Measurements from ENCODE around the gene PCSK4. TPM values are rescaled to one million over a fixed set of nuclear protein-coding genes. Genes with fewer than 3 reads are reported as not detected.

PCSK4 gene
- total and polyA plus RNA-seq, 2 of the 4 experiments (the other 2 are of a cell fraction) = 0.72 to 1.7 TPM

DNA sequence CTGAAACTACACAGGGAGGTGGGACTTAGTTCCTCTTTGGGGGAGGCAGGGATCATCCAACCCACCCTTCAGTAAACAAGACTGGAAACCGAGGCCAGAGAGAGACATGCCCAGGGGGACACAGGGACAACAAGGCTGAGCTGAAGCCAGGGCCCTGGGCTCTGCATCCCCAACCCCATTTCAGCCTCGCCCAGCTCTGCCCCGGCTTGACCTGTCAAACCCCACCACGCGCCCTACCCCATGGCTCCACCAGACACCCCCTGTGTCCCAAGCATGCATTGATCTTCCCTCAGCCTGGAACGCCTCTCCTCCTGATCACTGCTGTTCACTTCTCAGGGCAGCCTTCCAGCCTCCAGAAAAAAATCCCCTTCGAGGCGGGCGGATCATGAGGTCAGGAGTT, 42.2 kb downstream of the PCSK4 start:
- no peak overlapping the region for H4K8ac ChIP-seq (ENCODE audit: low read depth in 2 of 2, low read length in 2 of 2)
- no peak overlapping the region for H3K14ac ChIP-seq (replicated peaks; ENCODE audit: low read depth, low read length)
- TF ChIP-seq, protein P1, sequence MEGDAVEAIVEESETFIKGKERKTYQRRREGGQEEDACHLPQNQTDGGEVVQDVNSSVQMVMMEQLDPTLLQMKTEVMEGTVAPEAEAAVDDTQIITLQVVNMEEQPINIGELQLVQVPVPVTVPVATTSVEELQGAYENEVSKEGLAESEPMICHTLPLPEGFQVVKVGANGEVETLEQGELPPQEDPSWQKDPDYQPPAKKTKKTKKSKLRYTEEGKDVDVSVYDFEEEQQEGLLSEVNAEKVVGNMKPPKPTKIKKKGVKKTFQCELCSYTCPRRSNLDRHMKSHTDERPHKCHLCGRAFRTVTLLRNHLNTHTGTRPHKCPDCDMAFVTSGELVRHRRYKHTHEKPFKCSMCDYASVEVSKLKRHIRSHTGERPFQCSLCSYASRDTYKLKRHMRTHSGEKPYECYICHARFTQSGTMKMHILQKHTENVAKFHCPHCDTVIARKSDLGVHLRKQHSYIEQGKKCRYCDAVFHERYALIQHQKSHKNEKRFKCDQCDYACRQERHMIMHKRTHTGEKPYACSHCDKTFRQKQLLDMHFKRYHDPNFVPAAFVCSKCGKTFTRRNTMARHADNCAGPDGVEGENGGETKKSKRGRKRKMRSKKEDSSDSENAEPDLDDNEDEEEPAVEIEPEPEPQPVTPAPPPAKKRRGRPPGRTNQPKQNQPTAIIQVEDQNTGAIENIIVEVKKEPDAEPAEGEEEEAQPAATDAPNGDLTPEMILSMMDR (conservative IDR thresholded peaks at IDR 0.05; ENCODE audit: low read depth, low read length) = no peak
- no peak for TF ChIP-seq NFE2L2 (IDR thresholded peaks at IDR 0.05; ENCODE audit: low read depth, low read length)
- TF ChIP-seq BHLHE40 (IDR thresholded peaks at IDR 0.05; ENCODE audit: low read depth, low read length) = no peak
- no peak for TF ChIP-seq CEBPB (IDR thresholded peaks at IDR 0.05; ENCODE audit: low read depth, low read length)
- no peak for TF ChIP-seq CHD1 (IDR thresholded peaks at IDR 0.05; ENCODE audit: low read depth, low read length)
- TF ChIP-seq RCOR1 (IDR thresholded peaks at IDR 0.05; ENCODE audit: insufficient replicate concordance, low read length) = no peak
- TF ChIP-seq, protein P2, sequence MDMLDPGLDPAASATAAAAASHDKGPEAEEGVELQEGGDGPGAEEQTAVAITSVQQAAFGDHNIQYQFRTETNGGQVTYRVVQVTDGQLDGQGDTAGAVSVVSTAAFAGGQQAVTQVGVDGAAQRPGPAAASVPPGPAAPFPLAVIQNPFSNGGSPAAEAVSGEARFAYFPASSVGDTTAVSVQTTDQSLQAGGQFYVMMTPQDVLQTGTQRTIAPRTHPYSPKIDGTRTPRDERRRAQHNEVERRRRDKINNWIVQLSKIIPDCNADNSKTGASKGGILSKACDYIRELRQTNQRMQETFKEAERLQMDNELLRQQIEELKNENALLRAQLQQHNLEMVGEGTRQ (IDR thresholded peaks at IDR 0.05; ENCODE audit: low read depth, low read length) = no peak
- no peak for TF ChIP-seq POLR2A (IDR thresholded peaks at IDR 0.05; ENCODE audit: low read depth, low read length)
- TF ChIP-seq RAD21 (IDR thresholded peaks at IDR 0.05; ENCODE audit: low read length) = no peak
- no peak for TF ChIP-seq RFX5 (IDR thresholded peaks at IDR 0.05; ENCODE audit: low read depth, low read length)
- TF ChIP-seq MXI1 (IDR thresholded peaks at IDR 0.05; ENCODE audit: borderline replicate concordance, low read depth, low read length) = no peak
- TF ChIP-seq FOS (IDR thresholded peaks at IDR 0.05; ENCODE audit: low read depth, low read length) = no peak
- TF ChIP-seq, protein P3, sequence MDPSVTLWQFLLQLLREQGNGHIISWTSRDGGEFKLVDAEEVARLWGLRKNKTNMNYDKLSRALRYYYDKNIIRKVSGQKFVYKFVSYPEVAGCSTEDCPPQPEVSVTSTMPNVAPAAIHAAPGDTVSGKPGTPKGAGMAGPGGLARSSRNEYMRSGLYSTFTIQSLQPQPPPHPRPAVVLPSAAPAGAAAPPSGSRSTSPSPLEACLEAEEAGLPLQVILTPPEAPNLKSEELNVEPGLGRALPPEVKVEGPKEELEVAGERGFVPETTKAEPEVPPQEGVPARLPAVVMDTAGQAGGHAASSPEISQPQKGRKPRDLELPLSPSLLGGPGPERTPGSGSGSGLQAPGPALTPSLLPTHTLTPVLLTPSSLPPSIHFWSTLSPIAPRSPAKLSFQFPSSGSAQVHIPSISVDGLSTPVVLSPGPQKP (IDR thresholded peaks at IDR 0.05; ENCODE audit: borderline replicate concordance, low read depth, low read length) = no peak
- no peak for TF ChIP-seq SMC3 (IDR thresholded peaks at IDR 0.05; ENCODE audit: low read depth, low read length)
- H3K79me1 ChIP-seq (ENCODE audit: low read depth in 1 of 2, low read length in 2 of 2) = peaks cover 0 to 5% of the 10 kb centered on the region in 2 experiments; a peak in 1 of 4 replicates
- H3K27me3 ChIP-seq (ENCODE audit: control insufficient read depth, insufficient read depth, low read length) = peaks cover 59% of the 10 kb centered on the region
- H2BK15ac ChIP-seq (ENCODE audit: low read depth, low read length) = no peak overlapping the region
- H3K4me2 ChIP-seq (ENCODE audit: low read depth, low read length) = no peak overlapping the region
- H2BK20ac ChIP-seq (ENCODE audit: low read depth, low read length) = no peak overlapping the region
- no peak overlapping the region for H3K4me3 ChIP-seq (ENCODE audit: insufficient read depth, low read depth, low read length)
- no peak overlapping the region for H2AFZ ChIP-seq (replicated peaks; ENCODE audit: low read length, poor library complexity)
- dilution Hi-C loops (cut with HindIII; ENCODE audit: low sequenced_read_pairs, unreplicated experiment) (no loop called here), intact Hi-C loops (cut with micrococcal nuclease) (no loop called here), in situ Hi-C loops (cut with MboI; ENCODE audit: low sequenced_read_pairs) (no loop called here)
- H2AK9ac ChIP-seq (replicated peaks; ENCODE audit: low read depth, low read length, poor library complexity) = no peak overlapping the region
- no peak overlapping the region for H3K23ac ChIP-seq (ENCODE audit: low read depth, low read length)
- 100% methylated on average over 3 of the region's 9 CpGs; no CpG with 5 or more reads in 1 of the 2 experiments for WGBS, 2 experiments (ENCODE audit: extremely low coverage in 2 of 2, insufficient read length in 1 of 2)
- no peak overlapping the region for H2BK120ac ChIP-seq (ENCODE audit: low read depth, low read length)
- H4K91ac ChIP-seq (ENCODE audit: insufficient read depth, low read depth, low read length) = no peak overlapping the region
- no peak overlapping the region for H2AK5ac ChIP-seq (ENCODE audit: low read depth, low read length)
- no peak overlapping the region for H3K27ac ChIP-seq (ENCODE audit: insufficient read depth, low read length)
- H3K9me1 ChIP-seq (ENCODE audit: insufficient read depth, low read length) = no peaks in the 10 kb centered on the region
- no peaks in the 10 kb centered on the region for H3K36me3 ChIP-seq (ENCODE audit: control insufficient read depth, insufficient read depth, low read length)
- H3K4me1 ChIP-seq (ENCODE audit: control insufficient read depth, insufficient read depth, low read length) = peaks cover 5% of the 10 kb centered on the region; the same call in 1 of the 2 replicates
- ChIA-PET CTCF (no interaction called here), POLR2A (ENCODE audit: unreplicated experiment) (no interaction called here)
- H3K4ac ChIP-seq (ENCODE audit: low read depth, low read length) = no peak overlapping the region
- no peak overlapping the region for H3K56ac ChIP-seq (ENCODE audit: extremely low read depth, insufficient read depth, low read length)
- peaks cover 49% of the 10 kb centered on the region for H4K20me1 ChIP-seq (ENCODE audit: insufficient read depth, low read length)
- ATAC-seq (ENCODE audit: low read depth) (no peak), DNase-seq (no peak)
- no peak overlapping the region for H3K18ac ChIP-seq (ENCODE audit: low read depth, low read length)
- H3K9me3 ChIP-seq (ENCODE audit: control insufficient read depth, insufficient read depth, low read length) = no peaks in the 10 kb centered on the region
- no peak overlapping the region for H4K5ac ChIP-seq (ENCODE audit: low read depth, low read length)
- no peak overlapping the region for H3K9ac ChIP-seq (ENCODE audit: low read depth, low read length)
- no TSS peak for BruUV-seq (replicated peaks)
- no peak overlapping the region for H2BK5ac ChIP-seq (ENCODE audit: low read depth, low read length, poor library complexity, severe bottlenecking)

Measured in IMR-90 (cell line).